Measurements from ENCODE around the gene RDH5.
A peak's percentile ranks its signal among the peaks of the same experiment; 100 is the strongest.

Gene RDH5

GRCh38 chr12:55722948-55723347, 2.8 kb downstream of the RDH5 start:
- 87 to 98% methylated on average over 5 to 7 of the region's 8 CpGs for WGBS, 2 experiments (ENCODE audit: insufficient coverage in 2 of 2)
- no peak overlapping the region for H3K4me3 ChIP-seq (ENCODE audit: extremely low read depth, insufficient read depth, low read length, poor library complexity, severe bottlenecking)
- H3K36me3 ChIP-seq (ENCODE audit: control insufficient read depth, insufficient read depth, low read length): peaks cover 58% of the 10 kb centered on the region
- H3K9me3 ChIP-seq (ENCODE audit: control insufficient read depth, low read length): no peaks in the 10 kb centered on the region
- H3K27ac ChIP-seq (ENCODE audit: low read depth, low read length, severe bottlenecking): no peak overlapping the region
- peaks cover 26% of the 10 kb centered on the region for H3K4me1 ChIP-seq (ENCODE audit: control insufficient read depth, insufficient read depth, low read length, poor library complexity, severe bottlenecking)

- WGBS, 2 experiments (ENCODE audit: insufficient coverage in 2 of 2): 93 to 94% methylated on average over 8 to 10 of the region's 10 CpGs
- no peak overlapping the region for H3K4me3 ChIP-seq (ENCODE audit: extremely low read depth, insufficient read depth, low read length, poor library complexity, severe bottlenecking)
- peaks cover 58% of the 10 kb centered on the region for H3K36me3 ChIP-seq (ENCODE audit: control insufficient read depth, insufficient read depth, low read length)
- peaks cover 19% of the 10 kb centered on the region for H3K4me1 ChIP-seq (ENCODE audit: control insufficient read depth, insufficient read depth, low read length, poor library complexity, severe bottlenecking)
- H3K9me3 ChIP-seq (ENCODE audit: control insufficient read depth, low read length): no peaks in the 10 kb centered on the region
- no peak overlapping the region for H3K27ac ChIP-seq (ENCODE audit: low read depth, low read length, severe bottlenecking)
These were observed 3.5 kb downstream of the RDH5 start for GRCh38 chr12:55723516-55724225.

GRCh38 chr12:55724226-55724939, 4.2 kb downstream of the RDH5 start:
- Histone ChIP-seq H3K27ac (ENCODE audit: low read depth, low read length, severe bottlenecking) (no peak overlapping the region), H3K4me3 (ENCODE audit: extremely low read depth, insufficient read depth, low read length, poor library complexity, severe bottlenecking) (no peak overlapping the region), H3K4me1 (ENCODE audit: control insufficient read depth, insufficient read depth, low read length, poor library complexity, severe bottlenecking) (peaks cover 17% of the 10 kb centered on the region), H3K36me3 (ENCODE audit: control insufficient read depth, insufficient read depth, low read length) (peaks cover 58% of the 10 kb centered on the region), H3K9me3 (ENCODE audit: control insufficient read depth, low read length) (no peaks in the 10 kb centered on the region)
- 80 to 84% methylated on average over 9 to 10 of the region's 11 CpGs for WGBS, 2 experiments (ENCODE audit: insufficient coverage in 2 of 2)

GRCh38 chr12:55724940-55725309, 4.7 kb downstream of the RDH5 start:
- WGBS, 2 experiments (ENCODE audit: insufficient coverage in 2 of 2): 86 to 91% methylated on average over 3 of the region's 3 CpGs
- Histone ChIP-seq H3K9me3 (ENCODE audit: control insufficient read depth, low read length) (no peaks in the 10 kb centered on the region), H3K4me1 (ENCODE audit: control insufficient read depth, insufficient read depth, low read length, poor library complexity, severe bottlenecking) (peaks cover 13% of the 10 kb centered on the region), H3K4me3 (ENCODE audit: extremely low read depth, insufficient read depth, low read length, poor library complexity, severe bottlenecking) (no peak overlapping the region), H3K36me3 (ENCODE audit: control insufficient read depth, insufficient read depth, low read length) (peaks cover 56% of the 10 kb centered on the region), H3K27ac (ENCODE audit: low read depth, low read length, severe bottlenecking) (no peak overlapping the region)

GRCh38 chr12:55725556-55725955, 5.4 kb downstream of the RDH5 start:
- Histone ChIP-seq H3K27ac (ENCODE audit: low read depth, low read length, severe bottlenecking) (no peak overlapping the region), H3K36me3 (ENCODE audit: control insufficient read depth, insufficient read depth, low read length) (peaks cover 56% of the 10 kb centered on the region), H3K4me3 (ENCODE audit: extremely low read depth, insufficient read depth, low read length, poor library complexity, severe bottlenecking) (no peak overlapping the region), H3K4me1 (ENCODE audit: control insufficient read depth, insufficient read depth, low read length, poor library complexity, severe bottlenecking) (peaks cover 13% of the 10 kb centered on the region), H3K9me3 (ENCODE audit: control insufficient read depth, low read length) (no peaks in the 10 kb centered on the region)
- WGBS, 2 experiments (ENCODE audit: insufficient coverage in 2 of 2): 68% methylated on average over 2 of the region's 3 CpGs; no CpG with 5 or more reads in 1 of the 2 experiments

GRCh38 chr12:55726971-55727370, 6.8 kb downstream of the RDH5 start:
- Histone ChIP-seq H3K4me3 (ENCODE audit: extremely low read depth, insufficient read depth, low read length, poor library complexity, severe bottlenecking) (peak overlapping the region; percentile 88), H3K27ac (ENCODE audit: low read depth, low read length, severe bottlenecking) (no peak overlapping the region)

GRCh38 chr12:55727643-55728185, 7.5 kb downstream of the RDH5 start:
- WGBS, 2 experiments (ENCODE audit: insufficient coverage in 2 of 2): 0 to 9% methylated on average over 3 to 4 of the region's 9 CpGs
- peak overlapping the region; percentile 96 for H3K27ac ChIP-seq (ENCODE audit: low read depth, low read length, severe bottlenecking)
- peaks cover 53% of the 10 kb centered on the region for H3K36me3 ChIP-seq (ENCODE audit: control insufficient read depth, insufficient read depth, low read length)
- no peaks in the 10 kb centered on the region for H3K9me3 ChIP-seq (ENCODE audit: control insufficient read depth, low read length)
- H3K4me3 ChIP-seq (ENCODE audit: extremely low read depth, insufficient read depth, low read length, poor library complexity, severe bottlenecking): peak overlapping the region; percentile 88
- H3K4me1 ChIP-seq (ENCODE audit: control insufficient read depth, insufficient read depth, low read length, poor library complexity, severe bottlenecking): peaks cover 16% of the 10 kb centered on the region

More at GRCh38 chr12:55726971-55727370, 6.8 kb downstream of the RDH5 start:
- Histone ChIP-seq H3K9me3 (ENCODE audit: control insufficient read depth, low read length) (no peaks in the 10 kb centered on the region), H3K36me3 (ENCODE audit: control insufficient read depth, insufficient read depth, low read length) (peaks cover 57% of the 10 kb centered on the region), H3K4me1 (ENCODE audit: control insufficient read depth, insufficient read depth, low read length, poor library complexity, severe bottlenecking) (peaks cover 16% of the 10 kb centered on the region)
- WGBS, 2 experiments (ENCODE audit: insufficient coverage in 2 of 2): 80% methylated on average over 7 to 8 of the region's 10 CpGs

- Histone ChIP-seq H3K4me3 (ENCODE audit: extremely low read depth, insufficient read depth, low read length, poor library complexity, severe bottlenecking) (peak overlapping the region; percentile 88), H3K36me3 (ENCODE audit: control insufficient read depth, insufficient read depth, low read length) (peaks cover 47% of the 10 kb centered on the region), H3K27ac (ENCODE audit: low read depth, low read length, severe bottlenecking) (peak overlapping the region; percentile 96), H3K4me1 (ENCODE audit: control insufficient read depth, insufficient read depth, low read length, poor library complexity, severe bottlenecking) (peaks cover 16% of the 10 kb centered on the region), H3K9me3 (ENCODE audit: control insufficient read depth, low read length) (no peaks in the 10 kb centered on the region)
- WGBS, 2 experiments (ENCODE audit: insufficient coverage in 2 of 2): 0% methylated on average over 27 to 41 of the region's 61 CpGs
These were observed 8.2 kb downstream of the RDH5 start for GRCh38 chr12:55728186-55728938.

- 0% methylated on average over 36 to 45 of the region's 61 CpGs for WGBS, 2 experiments (ENCODE audit: insufficient coverage in 2 of 2)
- H3K4me1 ChIP-seq (ENCODE audit: control insufficient read depth, insufficient read depth, low read length, poor library complexity, severe bottlenecking): peaks cover 16% of the 10 kb centered on the region
- peak within 1 kb of the TSS; percentile 88 for H3K4me3 ChIP-seq (ENCODE audit: extremely low read depth, insufficient read depth, low read length, poor library complexity, severe bottlenecking)
- no peaks in the 10 kb centered on the region for H3K9me3 ChIP-seq (ENCODE audit: control insufficient read depth, low read length)
- peaks cover 39% of the 10 kb centered on the region for H3K36me3 ChIP-seq (ENCODE audit: control insufficient read depth, insufficient read depth, low read length)
- H3K27ac ChIP-seq (ENCODE audit: low read depth, low read length, severe bottlenecking): peak within 1 kb of the TSS; percentile 96
These were observed 9.0 kb downstream of the RDH5 start, which contains the start of gene CD63 for GRCh38 chr12:55728939-55729818. CD63 (minus strand) TSS chr12:55729009; CDS start chr12:55728341, 668 bp downstream.
